GM20000 (cell line): ENCODE measurements around the gene PHAF1.
A peak's percentile ranks its signal among the peaks of the same experiment; 100 is the strongest.

Experiments used
- DNase-seq: peaks from one replicate; pipeline ENCODE4 v3.0.0; 2012; ENCODE audit warnings: low spot score
- TF ChIP-seq, protein P1 (sequence below): IDR thresholded peaks from 2 replicates; pipeline ENCODE4 v1.5.1; 2012; ENCODE audit warnings: mild to moderate bottlenecking, control low read depth; ENCODE audit errors: extremely low read depth, missing control alignments

Gene PHAF1

DNA sequence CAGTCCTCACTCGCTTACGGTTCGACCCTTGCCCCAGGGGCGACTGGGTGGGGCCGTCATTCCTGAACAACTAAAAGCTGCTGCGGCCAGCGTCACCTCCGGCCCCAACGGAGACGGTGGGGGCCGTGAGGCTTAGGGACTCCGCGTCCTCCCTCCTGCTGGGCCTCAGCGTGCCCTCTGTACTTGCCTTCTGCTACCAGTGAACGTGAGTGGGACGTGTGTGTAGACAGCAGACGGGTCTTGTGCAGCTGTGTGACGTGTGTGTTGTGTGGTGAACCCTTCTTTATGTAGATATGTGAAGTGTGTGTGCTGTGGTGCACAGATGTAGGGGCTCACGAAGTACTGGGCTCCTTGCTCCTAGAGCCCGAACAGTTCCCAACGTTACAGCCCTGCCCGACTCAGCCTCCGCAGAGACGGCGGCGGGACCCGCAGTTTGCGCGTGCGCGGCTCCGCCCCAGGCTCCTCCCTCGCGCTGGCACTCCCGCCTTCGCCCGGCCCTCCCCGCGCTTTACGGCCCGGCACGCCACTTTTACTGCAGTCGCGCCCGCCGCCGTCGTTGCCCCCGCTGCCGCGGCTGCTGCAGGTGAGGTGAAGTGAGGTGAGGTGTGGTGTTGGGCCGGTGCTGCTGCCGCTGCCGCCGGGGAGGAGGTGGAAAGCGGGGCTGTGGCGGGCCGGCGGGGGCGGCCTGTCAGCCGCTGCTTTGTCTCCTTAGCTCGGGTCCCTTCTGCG, at the start of gene PHAF1:
Gene PHAF1 (plus strand): TSS at position 535 of the 729 bp plus-strand sequence. CDS start 235 bp downstream, outside the sequence.
- peak; percentile 99 for DNase-seq
- TF ChIP-seq, protein P1, sequence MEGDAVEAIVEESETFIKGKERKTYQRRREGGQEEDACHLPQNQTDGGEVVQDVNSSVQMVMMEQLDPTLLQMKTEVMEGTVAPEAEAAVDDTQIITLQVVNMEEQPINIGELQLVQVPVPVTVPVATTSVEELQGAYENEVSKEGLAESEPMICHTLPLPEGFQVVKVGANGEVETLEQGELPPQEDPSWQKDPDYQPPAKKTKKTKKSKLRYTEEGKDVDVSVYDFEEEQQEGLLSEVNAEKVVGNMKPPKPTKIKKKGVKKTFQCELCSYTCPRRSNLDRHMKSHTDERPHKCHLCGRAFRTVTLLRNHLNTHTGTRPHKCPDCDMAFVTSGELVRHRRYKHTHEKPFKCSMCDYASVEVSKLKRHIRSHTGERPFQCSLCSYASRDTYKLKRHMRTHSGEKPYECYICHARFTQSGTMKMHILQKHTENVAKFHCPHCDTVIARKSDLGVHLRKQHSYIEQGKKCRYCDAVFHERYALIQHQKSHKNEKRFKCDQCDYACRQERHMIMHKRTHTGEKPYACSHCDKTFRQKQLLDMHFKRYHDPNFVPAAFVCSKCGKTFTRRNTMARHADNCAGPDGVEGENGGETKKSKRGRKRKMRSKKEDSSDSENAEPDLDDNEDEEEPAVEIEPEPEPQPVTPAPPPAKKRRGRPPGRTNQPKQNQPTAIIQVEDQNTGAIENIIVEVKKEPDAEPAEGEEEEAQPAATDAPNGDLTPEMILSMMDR, result no peak

DNA sequence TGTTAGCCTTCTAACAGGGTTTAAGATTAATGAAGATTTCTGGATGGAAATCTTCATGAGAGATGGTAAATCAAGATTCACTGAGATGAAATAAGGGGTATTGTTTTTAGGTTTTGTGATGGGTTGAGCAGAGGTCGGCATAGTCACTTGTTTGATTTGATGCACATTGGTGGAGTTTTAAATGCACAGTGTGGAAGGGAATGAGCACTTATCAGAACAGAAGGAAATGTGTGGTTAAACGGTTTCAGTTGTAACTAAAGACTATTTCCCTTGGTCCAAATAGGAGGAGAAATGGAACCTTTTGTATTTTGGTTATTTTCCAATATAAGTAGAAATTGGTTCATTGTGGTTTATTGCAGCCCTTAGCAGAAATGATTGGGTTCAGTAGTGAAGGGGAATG, 46.7 kb upstream of the PHAF1 start:
- DNase-seq, result no peak
- TF ChIP-seq, protein P1, result no peak

DNA sequence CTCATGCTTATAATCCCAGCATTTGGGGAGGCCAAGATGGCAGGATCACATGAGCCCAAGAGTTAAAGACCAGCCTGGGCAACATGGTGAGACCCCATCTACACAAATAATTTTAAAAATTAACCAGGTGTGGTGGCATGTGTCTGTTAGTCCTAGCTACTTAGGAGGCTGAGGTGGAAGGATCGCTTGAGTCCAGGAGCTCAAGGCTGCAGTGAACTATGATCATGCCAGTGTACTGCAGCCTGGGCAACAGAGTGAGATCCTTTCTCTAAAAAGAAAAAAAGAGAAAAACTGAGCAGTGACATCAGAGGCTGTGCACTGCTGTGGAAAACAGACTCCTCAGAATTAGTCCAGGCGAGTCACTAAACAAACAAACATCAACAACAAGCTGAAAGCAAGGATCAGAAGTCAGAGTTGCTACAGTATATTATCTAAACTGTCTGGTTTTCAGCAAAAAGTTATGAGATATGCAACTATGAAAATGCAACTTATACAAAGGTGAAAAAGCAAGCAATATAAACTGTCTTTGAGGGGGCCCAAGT, 41.5 kb upstream of the PHAF1 start:
- TF ChIP-seq, protein P1, result no peak
- DNase-seq, result no peak

DNA sequence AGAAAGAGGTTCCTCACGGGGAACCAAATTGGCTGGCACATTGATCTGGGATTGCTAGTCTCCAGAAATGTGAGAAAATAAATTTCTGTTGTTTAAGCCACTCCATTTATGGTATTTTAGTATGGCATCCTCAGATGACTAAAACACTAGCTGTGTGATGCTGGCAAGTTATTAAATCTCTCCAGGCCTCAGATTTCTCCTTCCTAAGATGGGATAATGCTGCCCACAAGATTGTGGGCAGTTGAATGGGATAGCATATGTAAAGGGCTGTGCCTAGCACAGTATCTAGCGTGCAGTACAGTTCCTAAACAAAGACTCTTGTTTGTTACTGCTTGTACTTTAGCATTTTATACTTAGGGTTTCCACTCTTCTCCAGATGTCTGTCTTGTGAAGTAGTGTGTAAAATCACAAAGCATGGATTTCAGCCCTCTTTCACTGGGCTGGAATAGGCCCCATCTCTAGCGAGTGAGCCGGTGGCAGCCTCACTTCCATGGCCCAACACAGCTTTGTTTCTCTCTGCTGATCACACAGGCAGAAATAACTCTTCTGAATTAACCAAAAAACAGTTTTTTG, 38.2 kb upstream of the PHAF1 start:
- TF ChIP-seq, protein P1, result no peak
- no peak for DNase-seq

DNA sequence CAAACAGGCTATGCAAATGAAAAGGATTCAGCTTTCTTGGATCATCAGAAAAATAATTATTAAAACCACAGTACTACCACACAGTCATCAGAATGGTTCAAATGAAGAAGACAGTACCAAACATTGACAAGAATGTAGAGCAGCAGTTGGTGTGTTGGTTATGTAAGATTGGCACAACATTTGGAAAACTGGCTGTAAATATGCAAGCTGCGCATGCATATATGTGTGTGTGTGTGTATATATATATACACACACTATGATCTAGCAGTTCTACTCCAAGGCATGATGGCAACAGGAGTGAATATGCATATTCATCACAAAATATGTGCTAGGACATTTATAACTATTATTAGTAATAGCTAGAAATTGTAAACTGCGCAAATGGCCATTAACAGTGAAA, 34.4 kb upstream of the PHAF1 start:
- TF ChIP-seq, protein P1, result no peak
- no peak for DNase-seq

DNA sequence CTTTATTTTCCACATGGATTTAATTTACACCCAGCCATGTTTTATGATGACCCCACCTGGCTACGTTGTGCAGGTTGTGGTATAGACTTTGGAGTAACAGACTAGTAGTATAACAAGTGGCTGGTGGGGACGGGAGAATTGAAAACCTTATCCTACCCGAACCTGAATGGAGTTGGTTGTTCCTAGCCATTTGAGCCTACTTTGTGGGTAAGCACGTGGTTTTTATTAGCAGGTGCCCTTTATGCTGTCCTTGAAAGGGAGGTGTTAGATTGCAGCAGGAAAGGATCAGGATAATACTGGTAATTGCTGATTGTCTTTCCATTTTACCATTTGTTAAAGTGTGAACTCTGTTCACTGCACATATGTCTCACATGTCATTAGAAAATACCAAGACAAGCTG, 31.9 kb upstream of the PHAF1 start:
- TF ChIP-seq, protein P1, result no peak
- no peak for DNase-seq

DNA sequence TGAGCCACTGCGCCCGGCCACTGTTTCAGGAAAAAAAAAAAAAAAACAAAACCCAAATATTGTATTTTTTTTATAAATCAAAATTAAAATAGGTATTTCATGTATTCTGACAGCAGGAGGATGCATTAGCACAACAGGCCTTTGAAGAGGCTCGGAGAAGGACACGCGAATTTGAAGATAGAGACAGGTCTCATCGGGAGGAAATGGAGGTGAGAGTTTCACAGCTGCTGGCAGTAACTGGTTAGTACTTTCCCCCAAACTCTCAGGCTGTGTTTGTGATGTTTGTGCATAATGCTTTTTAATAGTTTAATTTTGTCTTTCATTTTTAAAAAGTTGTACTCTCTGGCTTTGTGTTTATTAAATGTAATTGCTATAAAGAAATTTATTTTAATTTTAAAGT, 27.6 kb upstream of the PHAF1 start:
- TF ChIP-seq, protein P1, result no peak
- DNase-seq, result no peak
